Osteocyte (in vitro differentiated cells): Measurements from ENCODE around the gene COL1A2. TPM values are rescaled to one million over a fixed set of nuclear protein-coding genes. Genes with fewer than 3 reads are reported as not detected.

ENCODE experiments used
- DNase-seq: peaks from one replicate; pipeline ENCODE4 v3.0.0; 2021; ENCODE audit warnings: mixed read lengths; ENCODE audit not compliant: unreplicated experiment; ENCODE audit errors: extremely low spot score
- H3K27ac Mint-ChIP-seq: one replicate; pipeline ENCODE4 v1.8.0; 2021; ENCODE audit warnings: mild to moderate bottlenecking, mixed read lengths; ENCODE audit not compliant: unreplicated experiment
- H3K27me3 Mint-ChIP-seq: one replicate; pipeline ENCODE4 v1.8.0; 2021; ENCODE audit warnings: mixed read lengths; ENCODE audit not compliant: unreplicated experiment
- H3K36me3 Mint-ChIP-seq: one replicate; pipeline ENCODE4 v1.8.0; 2021; ENCODE audit warnings: mixed read lengths; ENCODE audit not compliant: unreplicated experiment
- H3K4me1 Mint-ChIP-seq: one replicate; pipeline ENCODE4 v1.8.0; 2021; ENCODE audit warnings: mixed read lengths; ENCODE audit not compliant: unreplicated experiment
- H3K4me3 Mint-ChIP-seq: one replicate; pipeline ENCODE4 v1.8.0; 2021; ENCODE audit warnings: mild to moderate bottlenecking, moderate library complexity, mixed read lengths; ENCODE audit not compliant: unreplicated experiment
- H3K9me3 Mint-ChIP-seq: one replicate; pipeline ENCODE4 v1.8.0; 2021; ENCODE audit warnings: mixed read lengths; ENCODE audit not compliant: unreplicated experiment
- CTCF ChIP-seq: fragments of 200-600 bp; sonication (generic); IDR thresholded peaks from 2 replicates; pipeline ENCODE4 v1.5.0; 2021; ENCODE audit warnings: antibody characterized with exemption, mild to moderate bottlenecking, moderate library complexity
- total RNA-seq: library from RNA; stranded (reverse); gene quantifications from 2 replicates; pipeline ENCODE4 v1.2.1, GENCODE V29; 2021

COL1A2 gene
- total RNA-seq, 1 donor from 2014 or later = 7,492 TPM

- Mint-ChIP-seq H3K36me3 (peaks cover 4% of the 10 kb centered on the region), H3K27me3 (no peaks in the 10 kb centered on the region), H3K9me3 (peaks cover 5% of the 10 kb centered on the region), H3K27ac (peak overlapping the region; percentile 93), H3K4me3 (peak overlapping the region; percentile 49), H3K4me1 (peaks cover 83% of the 10 kb centered on the region)
- DNase-seq = no peak
- TF ChIP-seq CTCF = no peak
These were observed 26.3 kb upstream of the COL1A2 start for GRCh38 chr7:94368371-94368791.

GRCh38 chr7:94374231-94374630, 20.5 kb upstream of the COL1A2 start:
- DNase-seq = peak; percentile 93
- Mint-ChIP-seq H3K9me3 (peaks cover 5% of the 10 kb centered on the region), H3K4me3 (peak overlapping the region; percentile 69), H3K36me3 (peaks cover 2% of the 10 kb centered on the region), H3K27ac (peak overlapping the region; percentile 94), H3K4me1 (peaks cover 78% of the 10 kb centered on the region), H3K27me3 (no peaks in the 10 kb centered on the region)
- TF ChIP-seq CTCF = peak; percentile 47

GRCh38 chr7:94374721-94375566, 19.8 kb upstream of the COL1A2 start:
- H3K36me3 Mint-ChIP-seq = peaks cover 4% of the 10 kb centered on the region
- peak overlapping the region; percentile 94 for H3K27ac Mint-ChIP-seq
- TF ChIP-seq CTCF = no peak
- DNase-seq = no peak
- H3K27me3 Mint-ChIP-seq = no peaks in the 10 kb centered on the region
- peaks cover 71% of the 10 kb centered on the region for H3K4me1 Mint-ChIP-seq
- peaks cover 5% of the 10 kb centered on the region for H3K9me3 Mint-ChIP-seq
- H3K4me3 Mint-ChIP-seq = peak overlapping the region; percentile 69

- Mint-ChIP-seq H3K36me3 (peaks cover 4% of the 10 kb centered on the region), H3K27ac (peak overlapping the region; percentile 94), H3K27me3 (no peaks in the 10 kb centered on the region), H3K9me3 (peaks cover 5% of the 10 kb centered on the region), H3K4me3 (peak overlapping the region; percentile 69), H3K4me1 (peaks cover 63% of the 10 kb centered on the region)
- no peak for DNase-seq
- TF ChIP-seq CTCF = no peak
These were observed 19.0 kb upstream of the COL1A2 start for GRCh38 chr7:94375691-94376090.

GRCh38 chr7:94376281-94376680, 18.4 kb upstream of the COL1A2 start:
- Mint-ChIP-seq H3K4me1 (peaks cover 57% of the 10 kb centered on the region), H3K27ac (peak overlapping the region; percentile 94), H3K4me3 (peak overlapping the region; percentile 40), H3K36me3 (peaks cover 4% of the 10 kb centered on the region), H3K27me3 (no peaks in the 10 kb centered on the region), H3K9me3 (peaks cover 5% of the 10 kb centered on the region)
- DNase-seq = no peak
- no peak for TF ChIP-seq CTCF
